NCI-H524 treated with DMSO at 0.1 percent for 48 hours (cell line): Measurements from ENCODE around the gene MEX3C.

ENCODE experiments used
- DNase-seq: peaks from one replicate; lab custom pipeline; 2025; lab: John Stamatoyannopoulos, UW

MEX3C gene

DNA sequence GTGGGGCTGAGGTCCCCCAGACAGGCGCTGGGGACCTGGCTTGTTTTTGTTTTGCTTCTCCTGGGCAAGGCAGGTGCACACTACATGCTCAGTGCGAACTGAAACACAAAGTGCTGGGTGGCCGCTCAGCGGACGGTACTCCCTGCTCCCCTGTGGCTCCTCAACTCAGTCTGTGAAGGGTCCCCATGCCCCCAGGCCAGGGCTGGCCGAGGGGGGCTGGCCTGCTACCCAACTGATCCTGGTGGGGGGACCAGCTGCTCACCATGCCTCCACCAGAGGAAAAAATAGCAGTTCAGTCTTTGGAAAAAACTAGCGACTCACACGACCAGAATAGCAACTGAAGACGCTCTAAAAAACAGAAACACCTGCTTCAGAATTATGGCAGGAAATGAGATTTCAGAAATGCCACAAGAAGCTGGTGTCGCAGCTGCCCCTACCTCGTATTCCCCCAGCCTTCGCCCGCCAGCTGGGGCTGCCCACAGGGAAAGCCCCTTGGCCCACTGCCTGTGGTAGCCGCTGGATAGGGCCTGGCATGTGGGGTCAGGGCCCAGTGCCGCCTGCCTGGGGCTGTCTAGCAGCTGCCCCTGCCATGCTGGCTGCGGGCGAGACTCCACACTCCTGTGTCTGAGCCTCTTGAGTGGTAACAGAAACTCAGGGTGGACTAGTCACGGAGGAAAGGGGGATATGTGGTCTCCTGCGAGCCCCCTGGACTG, 43.7 kb downstream of the MEX3C start:
- no peak for DNase-seq

GRCh38 chr18:51151568-51152511, 45.6 kb downstream of the MEX3C start:
- no peak for DNase-seq

- DNase-seq = no peak
Measured at GRCh38 chr18:51151185-51151567, 46.3 kb downstream of the MEX3C start.

- no peak for DNase-seq
Measured at GRCh38 chr18:51150113-51150700, 47.3 kb downstream of the MEX3C start.

DNA sequence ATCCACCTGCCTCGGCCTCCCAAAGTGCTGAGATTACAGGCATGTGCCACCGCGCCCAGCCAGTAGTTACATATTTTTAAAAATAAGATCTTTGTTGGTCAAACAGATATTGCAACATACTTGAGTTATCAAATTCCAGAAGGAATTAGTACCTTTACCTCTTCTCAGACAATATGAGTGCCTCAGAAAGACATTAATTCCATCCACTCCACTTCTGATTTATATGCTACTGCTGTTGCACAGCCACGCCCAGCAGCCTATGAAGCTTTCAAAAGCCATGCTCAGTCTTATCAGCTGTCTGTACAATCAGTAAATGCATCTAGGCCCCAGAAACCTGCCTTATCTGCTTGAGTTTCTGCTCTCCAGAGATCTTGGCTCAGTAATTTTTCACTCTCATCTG, 47.8 kb downstream of the MEX3C start:
- no peak for DNase-seq

GRCh38 chr18:51146909-51147308, 50.6 kb downstream of the MEX3C start:
- DNase-seq = no peak

DNA sequence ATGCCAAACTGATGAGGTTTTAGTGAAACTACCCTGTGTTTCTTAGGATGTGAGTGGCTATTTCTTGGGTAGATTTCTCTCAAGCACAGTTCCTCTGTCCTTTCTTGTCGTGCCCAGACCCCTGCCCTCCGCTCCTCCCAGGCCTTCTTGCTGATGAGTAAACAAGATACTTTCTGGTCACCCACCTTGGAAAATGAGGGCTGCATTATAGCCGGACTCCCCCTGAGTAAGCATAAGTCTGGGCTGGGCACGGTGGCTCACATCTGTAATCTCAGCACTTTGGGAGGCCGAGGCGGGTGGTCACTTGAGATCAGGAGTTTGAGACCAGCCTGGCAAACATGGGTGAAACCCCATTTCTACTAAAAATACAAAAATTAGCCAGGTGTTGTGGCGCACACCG, 58.5 kb downstream of the MEX3C start:
- DNase-seq = no peak

- DNase-seq = no peak
Measured at GRCh38 chr18:51137891-51138290, 59.6 kb downstream of the MEX3C start.

DNA sequence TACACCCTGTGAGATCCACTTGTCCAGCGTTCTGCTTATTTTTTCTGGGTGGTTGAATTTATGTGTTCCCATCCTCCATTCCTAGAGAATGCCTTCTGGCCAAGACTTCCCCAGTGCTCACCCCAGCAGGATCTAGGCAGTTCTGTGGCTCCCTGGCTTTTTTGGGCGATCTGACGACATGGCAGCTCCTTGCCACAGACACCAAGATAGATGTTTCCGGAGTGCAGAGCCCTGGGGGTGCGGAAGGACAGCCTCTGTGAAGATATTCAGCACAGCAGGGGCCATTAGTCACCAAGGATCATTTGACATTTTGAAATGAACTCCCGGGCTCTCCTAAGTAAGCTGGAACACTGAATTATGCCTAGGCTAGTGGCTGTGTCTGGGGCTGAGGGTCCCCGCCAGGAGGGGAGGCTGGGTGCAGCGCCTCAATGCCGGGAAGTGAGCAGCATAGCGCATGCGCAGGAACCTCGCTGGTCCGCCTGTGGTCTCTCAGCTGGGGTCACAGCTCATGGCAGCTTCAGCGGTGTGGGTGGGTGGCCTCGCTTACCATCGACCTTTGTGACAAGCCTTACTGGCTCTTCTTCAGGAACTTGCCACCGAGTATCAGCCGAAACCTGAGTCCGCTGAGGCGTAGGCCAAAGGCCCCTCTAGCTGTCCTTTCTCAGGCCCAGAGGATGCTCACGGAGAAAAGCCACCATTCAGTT, 60.3 kb downstream of the MEX3C start:
- no peak for DNase-seq

DNA sequence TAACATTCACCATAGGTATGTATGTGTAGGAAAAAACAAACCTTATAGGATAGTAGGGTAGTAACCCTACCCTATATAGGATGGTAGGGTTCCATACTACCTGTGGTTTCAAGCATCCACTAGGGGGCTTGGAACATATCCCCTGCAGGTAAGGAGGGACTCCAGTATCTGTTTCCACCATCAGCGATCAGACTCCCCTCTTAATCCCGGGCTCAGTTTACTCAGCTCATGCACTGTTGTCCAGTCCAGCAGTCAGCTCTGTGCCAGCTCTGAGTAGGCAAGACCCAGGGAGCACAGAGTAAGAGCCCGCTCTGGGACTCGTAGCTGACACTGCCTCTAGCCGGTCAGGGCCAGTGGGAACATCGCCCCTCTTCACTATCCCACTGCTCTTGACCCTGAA, 61.7 kb downstream of the MEX3C start:
- DNase-seq = no peak

DNA sequence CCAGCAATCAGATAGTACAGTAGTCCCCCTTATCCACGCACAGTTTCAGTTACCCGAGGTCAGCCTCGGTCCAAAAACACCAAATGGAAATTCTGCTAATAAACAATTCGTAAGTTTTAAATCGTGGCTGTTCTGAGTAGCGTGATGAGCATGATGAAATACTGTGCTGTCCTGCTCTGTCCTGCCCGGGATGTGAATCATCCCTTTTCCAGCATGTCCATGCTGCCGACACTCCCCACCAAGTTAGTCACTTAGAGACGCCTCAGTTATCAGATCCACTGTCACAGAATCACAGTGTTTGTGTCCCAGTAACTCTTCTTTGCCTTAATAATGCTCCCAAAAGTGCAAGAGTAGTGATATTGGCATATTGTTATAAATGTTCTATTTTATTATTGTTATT, 62.1 kb downstream of the MEX3C start:
- no peak for DNase-seq

DNA sequence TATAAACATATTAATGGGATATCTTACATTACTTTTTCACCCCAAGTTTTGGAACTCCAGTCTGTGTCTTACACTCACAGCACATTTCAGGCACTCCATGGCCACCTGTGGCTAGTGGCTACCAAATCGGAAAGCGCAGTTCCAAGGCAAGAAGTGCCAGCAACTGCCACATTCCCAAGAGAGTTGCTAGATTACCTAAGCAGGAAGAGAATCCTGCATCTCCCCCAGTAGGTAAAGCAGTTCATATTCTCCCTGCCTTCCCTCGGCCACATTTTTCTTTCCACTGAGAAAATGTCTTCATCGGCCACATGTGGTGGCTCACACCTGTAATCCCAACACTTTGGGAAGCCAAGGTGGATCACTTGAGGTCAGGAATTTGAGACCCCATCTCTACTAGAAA, 62.8 kb downstream of the MEX3C start:
- no peak for DNase-seq

DNA sequence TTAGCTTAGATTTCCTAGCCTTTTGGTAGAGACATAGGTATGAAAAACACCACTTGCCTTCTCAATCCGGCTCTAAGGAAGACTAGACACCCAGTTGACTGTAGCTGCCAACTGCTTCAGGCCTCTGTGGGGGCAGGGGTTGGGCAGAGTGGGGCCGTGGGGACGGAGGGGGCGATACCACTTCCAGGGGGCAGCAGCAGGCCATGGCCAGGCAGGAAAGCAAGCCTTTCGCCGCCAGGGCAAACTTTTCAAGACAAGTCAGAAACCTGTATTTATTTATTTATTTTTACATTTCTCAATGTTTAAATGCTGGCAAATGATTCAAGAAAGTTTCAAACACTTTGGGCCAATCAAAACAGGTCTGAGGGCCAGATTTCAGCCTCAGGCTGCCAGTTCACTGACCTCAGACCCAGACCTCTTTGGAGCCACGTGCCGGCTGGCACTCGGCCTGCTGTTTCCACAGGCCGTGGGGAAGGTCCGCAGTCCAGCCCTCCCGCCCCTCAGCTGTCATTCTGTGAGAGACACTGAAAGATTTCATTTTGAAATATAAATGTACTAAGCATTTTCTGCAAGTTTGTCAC, 63.8 kb downstream of the MEX3C start:
- DNase-seq = no peak

- DNase-seq = no peak
Measured at GRCh38 chr18:51132256-51132935, 65.1 kb downstream of the MEX3C start.

GRCh38 chr18:51128533-51128932, 68.9 kb downstream of the MEX3C start:
- no peak for DNase-seq

GRCh38 chr18:51127664-51128063, 69.8 kb downstream of the MEX3C start:
- DNase-seq = no peak

- no peak for DNase-seq
Measured at GRCh38 chr18:51125976-51126375, 71.5 kb downstream of the MEX3C start.
